ENCODE data around the gene PRR20E. TPM values are rescaled to one million over a fixed set of nuclear protein-coding genes. Genes with fewer than 3 reads are reported as not detected.

The PRR20E gene
- total RNA-seq, 1 experiment from 2014 or later: not detected

DNA sequence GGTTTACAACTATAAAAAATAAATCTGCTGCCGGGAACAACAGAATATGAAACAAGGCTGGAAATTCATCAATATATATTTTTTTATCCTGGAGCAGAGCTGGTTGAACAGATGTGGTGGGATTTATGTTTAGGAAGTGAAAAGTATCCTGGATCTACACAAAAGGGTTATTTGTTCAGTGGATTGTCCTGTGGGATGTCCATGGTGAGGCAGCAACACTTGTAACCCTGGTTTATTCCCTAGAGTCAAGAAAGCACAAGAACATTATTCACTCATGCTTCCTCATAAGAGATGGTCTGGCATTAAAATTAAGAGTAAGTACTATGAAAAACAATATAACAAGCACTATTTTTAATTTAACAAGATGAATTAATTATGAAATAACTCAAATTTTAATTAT lies 46.0 kb downstream of the PRR20E start:
- DNase-seq (ENCODE audit: low spot score) (no peak), ATAC-seq (no peak)
- Mint-ChIP-seq H3K4me1 (no peaks in the 10 kb centered on the region), H3K9me3 (no peaks in the 10 kb centered on the region), H3K27ac (no peak overlapping the region), H3K4me3 (no peak overlapping the region), H3K27me3 (ENCODE audit: low read depth) (no peaks in the 10 kb centered on the region), H3K36me3 (no peaks in the 10 kb centered on the region)
- POLR2A ChIA-PET: no interaction called here
- no peak for TF ChIP-seq MYBL2 (CRISPR knock-in tag; IDR thresholded peaks at IDR 0.05)
- TF ChIP-seq ETV6 (CRISPR knock-in tag; IDR thresholded peaks at IDR 0.05): no peak
- TF ChIP-seq, protein P1, sequence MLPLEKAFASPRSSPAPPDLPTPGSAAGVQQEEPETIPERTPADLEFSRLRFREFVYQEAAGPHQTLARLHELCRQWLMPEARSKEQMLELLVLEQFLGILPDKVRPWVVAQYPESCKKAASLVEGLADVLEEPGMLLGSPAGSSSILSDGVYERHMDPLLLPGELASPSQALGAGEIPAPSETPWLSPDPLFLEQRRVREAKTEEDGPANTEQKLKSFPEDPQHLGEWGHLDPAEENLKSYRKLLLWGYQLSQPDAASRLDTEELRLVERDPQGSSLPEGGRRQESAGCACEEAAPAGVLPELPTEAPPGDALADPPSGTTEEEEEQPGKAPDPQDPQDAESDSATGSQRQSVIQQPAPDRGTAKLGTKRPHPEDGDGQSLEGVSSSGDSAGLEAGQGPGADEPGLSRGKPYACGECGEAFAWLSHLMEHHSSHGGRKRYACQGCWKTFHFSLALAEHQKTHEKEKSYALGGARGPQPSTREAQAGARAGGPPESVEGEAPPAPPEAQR (CRISPR knock-in tag; IDR thresholded peaks at IDR 0.05): no peak
- TF ChIP-seq SP1 (CRISPR knock-in tag; conservative IDR thresholded peaks at IDR 0.05): no peak
- TF ChIP-seq PREB (CRISPR knock-in tag; IDR thresholded peaks at IDR 0.05; ENCODE audit: borderline replicate concordance): no peak
- TF ChIP-seq, protein P2, sequence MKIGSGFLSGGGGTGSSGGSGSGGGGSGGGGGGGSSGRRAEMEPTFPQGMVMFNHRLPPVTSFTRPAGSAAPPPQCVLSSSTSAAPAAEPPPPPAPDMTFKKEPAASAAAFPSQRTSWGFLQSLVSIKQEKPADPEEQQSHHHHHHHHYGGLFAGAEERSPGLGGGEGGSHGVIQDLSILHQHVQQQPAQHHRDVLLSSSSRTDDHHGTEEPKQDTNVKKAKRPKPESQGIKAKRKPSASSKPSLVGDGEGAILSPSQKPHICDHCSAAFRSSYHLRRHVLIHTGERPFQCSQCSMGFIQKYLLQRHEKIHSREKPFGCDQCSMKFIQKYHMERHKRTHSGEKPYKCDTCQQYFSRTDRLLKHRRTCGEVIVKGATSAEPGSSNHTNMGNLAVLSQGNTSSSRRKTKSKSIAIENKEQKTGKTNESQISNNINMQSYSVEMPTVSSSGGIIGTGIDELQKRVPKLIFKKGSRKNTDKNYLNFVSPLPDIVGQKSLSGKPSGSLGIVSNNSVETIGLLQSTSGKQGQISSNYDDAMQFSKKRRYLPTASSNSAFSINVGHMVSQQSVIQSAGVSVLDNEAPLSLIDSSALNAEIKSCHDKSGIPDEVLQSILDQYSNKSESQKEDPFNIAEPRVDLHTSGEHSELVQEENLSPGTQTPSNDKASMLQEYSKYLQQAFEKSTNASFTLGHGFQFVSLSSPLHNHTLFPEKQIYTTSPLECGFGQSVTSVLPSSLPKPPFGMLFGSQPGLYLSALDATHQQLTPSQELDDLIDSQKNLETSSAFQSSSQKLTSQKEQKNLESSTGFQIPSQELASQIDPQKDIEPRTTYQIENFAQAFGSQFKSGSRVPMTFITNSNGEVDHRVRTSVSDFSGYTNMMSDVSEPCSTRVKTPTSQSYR (CRISPR knock-in tag; IDR thresholded peaks at IDR 0.05): no peak
- TF ChIP-seq TEAD4 (CRISPR knock-in tag; IDR thresholded peaks at IDR 0.05): no peak
- TF ChIP-seq NFE2L1 (CRISPR knock-in tag; IDR thresholded peaks at IDR 0.05): no peak
- TF ChIP-seq NR1H2 (CRISPR knock-in tag; IDR thresholded peaks at IDR 0.05): no peak
- TF ChIP-seq ATF1 (CRISPR knock-in tag; IDR thresholded peaks at IDR 0.05): no peak
- no peak for TF ChIP-seq ZNF138 (CRISPR knock-in tag; conservative IDR thresholded peaks at IDR 0.05)
- no peak for TF ChIP-seq ZNF416 (CRISPR knock-in tag; IDR thresholded peaks at IDR 0.05)
- no peak for TF ChIP-seq FOXP1 (CRISPR knock-in tag; IDR thresholded peaks at IDR 0.05; ENCODE audit: borderline replicate concordance)
- no peak for TF ChIP-seq TEAD1 (CRISPR knock-in tag; IDR thresholded peaks at IDR 0.05)
- no peak for TF ChIP-seq PRRX2 (CRISPR knock-in tag; IDR thresholded peaks at IDR 0.05)
- TF ChIP-seq GTF2I (CRISPR knock-in tag; conservative IDR thresholded peaks at IDR 0.05): no peak
- CTCF ChIA-PET: no interaction called here

Other genes with a start within 250 kb of the PRR20E start
- not detected in 3 replicates for gene PRR20A, start 26.3 kb upstream of the PRR20E start, total RNA-seq (2021)
- gene PRR20B, start 19.7 kb upstream of the PRR20E start, total RNA-seq (2021): not detected in 3 replicates
- not detected in 3 replicates for gene PRR20C, start 13.1 kb upstream of the PRR20E start, total RNA-seq (2021)
- not detected in 3 replicates for gene PRR20D, start 6.6 kb upstream of the PRR20E start, total RNA-seq (2021)